Stomach (tissue), 4 donors: ENCODE results near the gene ULK4.

ENCODE experiments used
- POLR2A ChIP-seq, 4 donors: fragments of 450-650 bp; IDR thresholded peaks; one replicate each; pipeline ENCODE4 v1.6.1; 2016; ENCODE audit warnings: antibody characterized with exemption in 4 of 4, control low read depth in 2 of 4, mild to moderate bottlenecking in 1 of 4, moderate library complexity in 1 of 4
- TF ChIP-seq, protein P1 (sequence below), 7 experiments: fragments of 450-650 bp in 4 of 7; fragments of 200-600 bp in 3 of 7; sonication (generic) in 3 of 7; IDR thresholded peaks; one replicate each; pipeline ENCODE4 v1.5.1; 2016 to 2019; ENCODE audit warnings: antibody characterized with exemption in 7 of 7, control low read depth in 2 of 7, mild to moderate bottlenecking in 1 of 7

- TF ChIP-seq, protein P1, sequence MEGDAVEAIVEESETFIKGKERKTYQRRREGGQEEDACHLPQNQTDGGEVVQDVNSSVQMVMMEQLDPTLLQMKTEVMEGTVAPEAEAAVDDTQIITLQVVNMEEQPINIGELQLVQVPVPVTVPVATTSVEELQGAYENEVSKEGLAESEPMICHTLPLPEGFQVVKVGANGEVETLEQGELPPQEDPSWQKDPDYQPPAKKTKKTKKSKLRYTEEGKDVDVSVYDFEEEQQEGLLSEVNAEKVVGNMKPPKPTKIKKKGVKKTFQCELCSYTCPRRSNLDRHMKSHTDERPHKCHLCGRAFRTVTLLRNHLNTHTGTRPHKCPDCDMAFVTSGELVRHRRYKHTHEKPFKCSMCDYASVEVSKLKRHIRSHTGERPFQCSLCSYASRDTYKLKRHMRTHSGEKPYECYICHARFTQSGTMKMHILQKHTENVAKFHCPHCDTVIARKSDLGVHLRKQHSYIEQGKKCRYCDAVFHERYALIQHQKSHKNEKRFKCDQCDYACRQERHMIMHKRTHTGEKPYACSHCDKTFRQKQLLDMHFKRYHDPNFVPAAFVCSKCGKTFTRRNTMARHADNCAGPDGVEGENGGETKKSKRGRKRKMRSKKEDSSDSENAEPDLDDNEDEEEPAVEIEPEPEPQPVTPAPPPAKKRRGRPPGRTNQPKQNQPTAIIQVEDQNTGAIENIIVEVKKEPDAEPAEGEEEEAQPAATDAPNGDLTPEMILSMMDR (IDR thresholded peaks at IDR 0.05): no peak
- TF ChIP-seq POLR2A (IDR thresholded peaks at IDR 0.05): no peak
Observed at GRCh38 chr3:41572092-41572491, 389.8 kb downstream of the ULK4 start.
